GM12892 (cell line): Measurements from ENCODE around the gene MBD5.
"Not testable (repeated sequence)": the region's sequence is repeated elsewhere in the genome, so short reads cannot be mapped to it uniquely, and the experiment has no call there.

Experiments used
- POLR2A ChIP-seq: IDR thresholded peaks from 2 replicates; pipeline ENCODE4 v1.6.1; 2011; ENCODE audit warnings: low read depth, low read length, control low read depth
- POLR2AphosphoS5 ChIP-seq: IDR thresholded peaks from 2 replicates; pipeline ENCODE4 v1.6.1; 2011; ENCODE audit warnings: low read depth, low read length, control low read depth
- TAF1 ChIP-seq: IDR thresholded peaks from 2 replicates; pipeline ENCODE4 v1.6.1; 2011; ENCODE audit warnings: low read depth, mild to moderate bottlenecking, control low read depth, low read length, borderline replicate concordance

GRCh38 chr2:148543088-148543540, 522.2 kb downstream of the MBD5 start:
- TF ChIP-seq POLR2AphosphoS5, POLR2A, TAF1: not testable (repeated sequence)
